Measurements from ENCODE around the gene CD99.

DNA sequence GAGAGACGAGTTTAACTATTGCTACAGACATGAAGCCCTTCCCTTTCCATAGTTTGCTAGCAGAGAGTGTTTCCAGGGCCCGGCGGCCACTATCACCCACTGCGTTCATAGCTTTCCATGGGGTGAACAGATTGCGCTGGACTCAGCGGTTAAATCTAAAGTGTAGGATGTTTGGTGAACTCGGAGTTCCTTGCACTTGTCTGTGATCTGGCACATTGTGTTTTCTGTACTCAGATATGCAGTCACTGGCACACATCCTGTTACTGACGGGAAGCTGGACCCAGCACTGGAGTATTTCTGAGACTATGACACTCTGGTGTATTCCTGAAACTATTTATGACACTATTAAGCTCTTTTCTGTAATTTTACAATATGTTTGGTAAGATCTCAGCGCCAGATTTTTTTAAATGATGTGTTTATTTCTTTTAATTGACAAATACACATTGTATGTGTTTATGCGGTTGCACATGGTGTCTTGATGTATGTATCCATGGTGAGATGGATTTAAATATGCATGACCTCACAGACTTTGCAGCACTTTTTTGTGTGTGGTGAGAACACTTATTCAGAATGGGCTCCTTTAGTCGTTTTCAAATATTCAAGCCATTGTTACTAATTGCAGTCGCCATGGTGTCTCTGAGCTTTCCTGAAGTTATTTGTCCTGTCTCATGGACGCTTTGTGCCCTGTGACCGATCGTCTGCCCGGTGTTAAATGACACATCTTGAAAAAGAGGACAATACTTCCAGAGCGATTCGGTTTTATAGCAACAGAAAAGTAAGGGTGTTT is 14.1 kb downstream of the CD99 start:
- TF ChIP-seq POLR2AphosphoS5 (IDR thresholded peaks at IDR 0.05) (peak; percentile 72), POLR2A (IDR thresholded peaks at IDR 0.05) (no peak)
- TF ChIP-seq, protein P1, sequence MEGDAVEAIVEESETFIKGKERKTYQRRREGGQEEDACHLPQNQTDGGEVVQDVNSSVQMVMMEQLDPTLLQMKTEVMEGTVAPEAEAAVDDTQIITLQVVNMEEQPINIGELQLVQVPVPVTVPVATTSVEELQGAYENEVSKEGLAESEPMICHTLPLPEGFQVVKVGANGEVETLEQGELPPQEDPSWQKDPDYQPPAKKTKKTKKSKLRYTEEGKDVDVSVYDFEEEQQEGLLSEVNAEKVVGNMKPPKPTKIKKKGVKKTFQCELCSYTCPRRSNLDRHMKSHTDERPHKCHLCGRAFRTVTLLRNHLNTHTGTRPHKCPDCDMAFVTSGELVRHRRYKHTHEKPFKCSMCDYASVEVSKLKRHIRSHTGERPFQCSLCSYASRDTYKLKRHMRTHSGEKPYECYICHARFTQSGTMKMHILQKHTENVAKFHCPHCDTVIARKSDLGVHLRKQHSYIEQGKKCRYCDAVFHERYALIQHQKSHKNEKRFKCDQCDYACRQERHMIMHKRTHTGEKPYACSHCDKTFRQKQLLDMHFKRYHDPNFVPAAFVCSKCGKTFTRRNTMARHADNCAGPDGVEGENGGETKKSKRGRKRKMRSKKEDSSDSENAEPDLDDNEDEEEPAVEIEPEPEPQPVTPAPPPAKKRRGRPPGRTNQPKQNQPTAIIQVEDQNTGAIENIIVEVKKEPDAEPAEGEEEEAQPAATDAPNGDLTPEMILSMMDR (IDR thresholded peaks at IDR 0.05), result no peak
